T-helper 2 cell treated with Interferon-gamma antibody and Interleukin-4, amounts not matched to agents 5 μg/mL and 100 μg/mL, for 36 hours (primary cell): ENCODE measurements around the gene SRSF7.
"Not testable (repeated sequence)": the region's sequence is repeated elsewhere in the genome, so short reads cannot be mapped to it uniquely, and the experiment has no call there.

Source experiments
- DNase-seq: peaks from one replicate; pipeline ENCODE4 v3.0.0; 2021; ENCODE audit warnings: low spot score
- H3K27ac Mint-ChIP-seq: one replicate; pipeline ENCODE4 v1.8.0; 2021; ENCODE audit warnings: mild to moderate bottlenecking, mixed read lengths
- H3K27me3 Mint-ChIP-seq: one replicate; pipeline ENCODE4 v1.8.0; 2021; ENCODE audit warnings: low read depth, mixed read lengths
- H3K36me3 Mint-ChIP-seq: one replicate; pipeline ENCODE4 v1.8.0; 2021; ENCODE audit warnings: low read depth, mixed read lengths
- H3K4me1 Mint-ChIP-seq: one replicate; pipeline ENCODE4 v1.8.0; 2021; ENCODE audit warnings: low read depth, mixed read lengths
- H3K4me3 Mint-ChIP-seq: one replicate; pipeline ENCODE4 v1.8.0; 2022; ENCODE audit warnings: mild to moderate bottlenecking, moderate library complexity, mixed read lengths
- H3K9me3 Mint-ChIP-seq: one replicate; pipeline ENCODE4 v1.8.0; 2021; ENCODE audit warnings: mixed read lengths

SRSF7 gene

GRCh38 chr2:38775097-38775920 is 24.1 kb upstream of the SRSF7 start:
- no peak for DNase-seq
- peaks cover 4% of the 10 kb centered on the region for H3K36me3 Mint-ChIP-seq
- peaks cover 17% of the 10 kb centered on the region for H3K27me3 Mint-ChIP-seq
- H3K9me3 Mint-ChIP-seq, result no peaks in the 10 kb centered on the region
- H3K4me1 Mint-ChIP-seq, result peaks cover 14% of the 10 kb centered on the region
- no peak overlapping the region for H3K4me3 Mint-ChIP-seq
- H3K27ac Mint-ChIP-seq, result no peak overlapping the region

- Mint-ChIP-seq H3K4me3 (no peak overlapping the region), H3K27ac (no peak overlapping the region)
These were observed 20.5 kb upstream of the SRSF7 start for GRCh38 chr2:38771632-38772031.

GRCh38 chr2:38765551-38765950 is 14.4 kb upstream of the SRSF7 start:
- no peak for DNase-seq
- no peak overlapping the region for H3K4me3 Mint-ChIP-seq
- H3K36me3 Mint-ChIP-seq, result no peaks in the 10 kb centered on the region
- peaks cover 3% of the 10 kb centered on the region for H3K4me1 Mint-ChIP-seq
- H3K27me3 Mint-ChIP-seq, result no peaks in the 10 kb centered on the region
- H3K27ac Mint-ChIP-seq, result no peak overlapping the region
- no peaks in the 10 kb centered on the region for H3K9me3 Mint-ChIP-seq

More at GRCh38 chr2:38771632-38772031, 20.5 kb upstream of the SRSF7 start:
- peaks cover 17% of the 10 kb centered on the region for H3K27me3 Mint-ChIP-seq
- no peaks in the 10 kb centered on the region for H3K9me3 Mint-ChIP-seq
- no peak for DNase-seq
- no peaks in the 10 kb centered on the region for H3K36me3 Mint-ChIP-seq
- peaks cover 2% of the 10 kb centered on the region for H3K4me1 Mint-ChIP-seq

- H3K4me1 Mint-ChIP-seq, result peaks cover 3% of the 10 kb centered on the region
- no peak overlapping the region for H3K27ac Mint-ChIP-seq
- no peaks in the 10 kb centered on the region for H3K27me3 Mint-ChIP-seq
- no peaks in the 10 kb centered on the region for H3K36me3 Mint-ChIP-seq
- no peak overlapping the region for H3K4me3 Mint-ChIP-seq
- no peaks in the 10 kb centered on the region for H3K9me3 Mint-ChIP-seq
- DNase-seq, result no peak
These were observed 14.0 kb upstream of the SRSF7 start for GRCh38 chr2:38765149-38765548.

GRCh38 chr2:38763728-38764127 is 12.6 kb upstream of the SRSF7 start:
- H3K36me3 Mint-ChIP-seq, result no peaks in the 10 kb centered on the region

GRCh38 chr2:38763228-38763627 is 12.1 kb upstream of the SRSF7 start:
- DNase-seq, result no peak
- no peak overlapping the region for H3K4me3 Mint-ChIP-seq
- no peak overlapping the region for H3K27ac Mint-ChIP-seq
- no peaks in the 10 kb centered on the region for H3K9me3 Mint-ChIP-seq
- H3K36me3 Mint-ChIP-seq, result no peaks in the 10 kb centered on the region
- peaks cover 3% of the 10 kb centered on the region for H3K4me1 Mint-ChIP-seq
- H3K27me3 Mint-ChIP-seq, result no peaks in the 10 kb centered on the region

More at GRCh38 chr2:38763728-38764127, 12.6 kb upstream of the SRSF7 start:
- Mint-ChIP-seq H3K4me1 (peaks cover 3% of the 10 kb centered on the region), H3K27me3 (no peaks in the 10 kb centered on the region), H3K9me3 (no peaks in the 10 kb centered on the region), H3K4me3 (no peak overlapping the region), H3K27ac (no peak overlapping the region)
- no peak for DNase-seq

GRCh38 chr2:38755891-38756290 is 4.7 kb upstream of the SRSF7 start:
- not testable (repeated sequence) for H3K4me3 Mint-ChIP-seq, H3K27ac Mint-ChIP-seq, H3K27me3 Mint-ChIP-seq, H3K36me3 Mint-ChIP-seq, DNase-seq, H3K9me3 Mint-ChIP-seq
- H3K4me1 Mint-ChIP-seq, result peaks cover 13% of the 10 kb centered on the region

- H3K27ac Mint-ChIP-seq, result peak overlapping the region; percentile 60
- peaks cover 4% of the 10 kb centered on the region for H3K27me3 Mint-ChIP-seq
- peak overlapping the region; percentile 71 for H3K4me3 Mint-ChIP-seq
- DNase-seq, result no peak
- peaks cover 14% of the 10 kb centered on the region for H3K36me3 Mint-ChIP-seq
- H3K9me3 Mint-ChIP-seq, result no peaks in the 10 kb centered on the region
- peaks cover 16% of the 10 kb centered on the region for H3K4me1 Mint-ChIP-seq
These were observed 3.3 kb upstream of the SRSF7 start for GRCh38 chr2:38754506-38754905.

- Mint-ChIP-seq H3K27me3 (peaks cover 4% of the 10 kb centered on the region), H3K4me1 (peaks cover 19% of the 10 kb centered on the region), H3K27ac (peak overlapping the region; percentile 78), H3K4me3 (peak overlapping the region; percentile 73), H3K9me3 (no peaks in the 10 kb centered on the region), H3K36me3 (peaks cover 18% of the 10 kb centered on the region)
- no peak for DNase-seq
These were observed 2.9 kb upstream of the SRSF7 start for GRCh38 chr2:38754049-38754448.

- DNase-seq, result no peak
- Mint-ChIP-seq H3K4me3 (peak overlapping the region; percentile 99), H3K4me1 (peaks cover 37% of the 10 kb centered on the region), H3K27me3 (peaks cover 4% of the 10 kb centered on the region), H3K27ac (peak overlapping the region; percentile 100), H3K36me3 (peaks cover 39% of the 10 kb centered on the region), H3K9me3 (no peaks in the 10 kb centered on the region)
These were observed 642 bp upstream of the SRSF7 start for GRCh38 chr2:38751596-38752410.

- Mint-ChIP-seq H3K27me3 (peaks cover 4% of the 10 kb centered on the region), H3K4me3 (peak overlapping the region; percentile 99), H3K27ac (peak overlapping the region; percentile 100), H3K4me1 (peaks cover 52% of the 10 kb centered on the region), H3K36me3 (peaks cover 55% of the 10 kb centered on the region), H3K9me3 (no peaks in the 10 kb centered on the region)
- DNase-seq, result peak; percentile 51
These were observed 910 bp downstream of the SRSF7 start for GRCh38 chr2:38750011-38750890.

GRCh38 chr2:38748943-38749804 is 2.0 kb downstream of the SRSF7 start:
- peaks cover 66% of the 10 kb centered on the region for H3K36me3 Mint-ChIP-seq

GRCh38 chr2:38748391-38748790 is 2.8 kb downstream of the SRSF7 start:
- Mint-ChIP-seq H3K27me3 (peaks cover 4% of the 10 kb centered on the region), H3K4me3 (peak overlapping the region; percentile 79), H3K4me1 (peaks cover 56% of the 10 kb centered on the region), H3K27ac (peak overlapping the region; percentile 47), H3K36me3 (peaks cover 72% of the 10 kb centered on the region), H3K9me3 (no peaks in the 10 kb centered on the region)
- DNase-seq, result no peak

More at GRCh38 chr2:38748943-38749804, 2.0 kb downstream of the SRSF7 start:
- H3K4me1 Mint-ChIP-seq, result peaks cover 60% of the 10 kb centered on the region
- H3K27ac Mint-ChIP-seq, result peak overlapping the region; percentile 100
- no peaks in the 10 kb centered on the region for H3K9me3 Mint-ChIP-seq
- H3K4me3 Mint-ChIP-seq, result peak overlapping the region; percentile 99
- DNase-seq, result no peak
- peaks cover 4% of the 10 kb centered on the region for H3K27me3 Mint-ChIP-seq
